Memory B cell (primary cell): ENCODE measurements around the gene ALPP.
A peak's percentile ranks its signal among the peaks of the same experiment; 100 is the strongest.
"Not testable (repeated sequence)": the region's sequence is repeated elsewhere in the genome, so short reads cannot be mapped to it uniquely, and the experiment has no call there.

ENCODE experiments used
- ATAC-seq: fragments of 150-1000 bp; cut with Tn5 transposase; 2 replicates; pipeline ENCODE4 v1.10.0; 2021; ENCODE audit warnings: low read depth, mild to moderate bottlenecking, moderate library complexity
- DNase-seq, 2 donors: peaks; one replicate each; pipeline ENCODE4 v3.0.0; 2022; ENCODE audit warnings: low spot score in 2 of 2
- H3K27ac Mint-ChIP-seq: one replicate; pipeline ENCODE4 v1.8.0; 2022; ENCODE audit warnings: mild to moderate bottlenecking, moderate library complexity, mixed read lengths
- H3K27me3 Mint-ChIP-seq: one replicate; pipeline ENCODE4 v1.8.0; 2022; ENCODE audit warnings: mixed read lengths
- H3K36me3 Mint-ChIP-seq: one replicate; pipeline ENCODE4 v1.8.0; 2022; ENCODE audit warnings: mild to moderate bottlenecking, mixed read lengths
- H3K4me1 Mint-ChIP-seq: one replicate; pipeline ENCODE4 v1.8.0; 2022; ENCODE audit warnings: mixed read lengths
- H3K4me3 Mint-ChIP-seq: one replicate; pipeline ENCODE4 v1.8.0; 2022; ENCODE audit warnings: mild to moderate bottlenecking, moderate library complexity, mixed read lengths
- H3K9me3 Mint-ChIP-seq: one replicate; pipeline ENCODE4 v1.8.0; 2022; ENCODE audit warnings: mixed read lengths

Gene ALPP

DNA sequence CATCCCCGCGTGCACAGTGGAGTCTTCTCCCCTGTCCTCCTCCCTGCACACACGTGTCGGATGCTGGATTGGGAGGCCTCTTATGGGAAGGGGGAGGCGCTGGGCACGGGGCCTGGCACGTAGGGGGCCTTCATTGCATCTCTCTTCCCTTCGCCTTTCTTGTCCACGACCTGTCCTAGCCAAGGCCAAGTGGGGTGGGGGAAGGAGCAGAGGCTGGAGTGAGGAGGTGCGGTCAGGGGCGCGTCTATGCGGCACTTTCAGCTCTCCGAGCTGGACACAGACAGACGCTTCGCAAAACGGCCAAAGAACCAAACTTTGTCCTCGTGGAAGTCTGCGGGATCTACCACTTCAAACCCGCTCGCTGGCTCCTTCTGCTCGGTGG lies 41.5 kb downstream of the ALPP start:
- Mint-ChIP-seq H3K27me3 (peaks cover 21% of the 10 kb centered on the region), H3K4me1 (peaks cover 8% of the 10 kb centered on the region), H3K27ac (no peak overlapping the region), H3K4me3 (peak overlapping the region; percentile 44), H3K9me3 (peaks cover 3% of the 10 kb centered on the region), H3K36me3 (no peaks in the 10 kb centered on the region)
- DNase-seq (no peak), ATAC-seq (no peak)

DNA sequence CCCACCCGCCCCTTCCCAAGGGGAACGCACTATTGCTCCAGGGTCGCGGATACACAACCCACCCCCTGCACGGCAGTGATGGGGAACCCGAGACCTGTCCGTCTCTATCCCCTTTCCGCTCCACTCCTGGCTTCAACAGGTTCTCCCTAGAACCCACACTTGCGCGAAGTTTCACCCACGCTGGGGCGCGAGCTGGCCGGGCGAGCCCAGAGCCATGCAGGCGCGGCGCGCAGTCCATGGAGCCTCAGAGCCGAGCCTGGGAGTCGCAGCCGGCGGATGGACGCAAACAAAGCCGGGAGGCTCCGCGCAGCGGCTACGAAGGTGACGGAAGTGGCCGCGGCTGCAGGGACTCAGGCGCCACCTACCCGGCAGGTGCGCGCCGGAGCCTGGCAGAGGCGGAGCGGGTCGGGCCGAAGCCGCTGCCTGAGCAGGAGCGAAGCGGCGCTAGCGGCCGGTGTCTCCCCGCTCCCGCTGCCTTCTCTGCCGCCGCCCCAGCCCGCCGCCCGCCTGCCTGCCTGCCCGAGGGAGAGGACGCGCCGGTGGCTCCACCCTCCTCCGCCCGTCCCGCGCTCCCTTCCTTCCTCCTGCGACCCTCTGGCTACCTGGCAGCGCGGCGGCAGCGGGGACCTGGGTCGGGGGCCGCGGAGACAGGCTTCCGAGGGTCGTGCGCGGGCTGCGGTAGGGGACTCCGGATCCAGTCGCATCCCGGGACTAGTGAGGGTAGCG lies 42.1 kb downstream of the ALPP start:
- Mint-ChIP-seq H3K27ac (no peak overlapping the region), H3K4me1 (peaks cover 8% of the 10 kb centered on the region), H3K4me3 (peak overlapping the region; percentile 27), H3K27me3 (peaks cover 21% of the 10 kb centered on the region), H3K36me3 (no peaks in the 10 kb centered on the region), H3K9me3 (peaks cover 3% of the 10 kb centered on the region)
- DNase-seq = no peak
- no peak for ATAC-seq

DNA sequence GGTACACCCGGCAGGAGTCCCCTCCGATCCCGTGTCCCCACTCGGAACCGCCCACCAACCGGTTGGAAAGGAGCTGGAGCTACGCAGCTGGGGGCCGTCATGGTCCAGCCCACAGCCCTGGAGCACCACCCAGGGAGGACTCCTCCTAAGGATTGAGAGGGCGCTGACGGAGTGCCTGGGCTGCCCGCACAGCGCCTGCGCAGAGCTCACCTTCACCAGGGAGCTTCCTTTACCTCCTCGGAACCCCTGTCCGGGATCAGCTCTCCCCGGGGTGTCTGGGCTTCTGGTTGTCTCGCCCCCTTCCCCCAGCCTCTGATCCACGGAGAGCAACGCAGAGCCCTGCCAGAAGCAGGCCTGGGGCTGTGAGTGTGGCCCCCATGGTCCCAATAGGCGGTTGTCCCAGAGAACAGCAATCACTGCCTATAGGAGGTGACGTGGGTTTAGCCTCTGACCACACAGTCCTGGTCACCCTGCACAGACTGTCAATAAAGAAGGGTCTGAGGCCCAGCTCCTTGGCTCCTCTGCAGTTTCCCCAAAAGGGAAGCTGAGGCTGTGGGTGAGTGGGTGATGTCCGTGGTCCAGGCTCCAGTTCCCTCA lies 42.7 kb downstream of the ALPP start:
- DNase-seq (no peak), ATAC-seq (no peak)
- Mint-ChIP-seq H3K9me3 (peaks cover 3% of the 10 kb centered on the region), H3K27ac (no peak overlapping the region), H3K4me1 (peaks cover 8% of the 10 kb centered on the region), H3K4me3 (no peak overlapping the region), H3K36me3 (no peaks in the 10 kb centered on the region), H3K27me3 (peaks cover 21% of the 10 kb centered on the region)

DNA sequence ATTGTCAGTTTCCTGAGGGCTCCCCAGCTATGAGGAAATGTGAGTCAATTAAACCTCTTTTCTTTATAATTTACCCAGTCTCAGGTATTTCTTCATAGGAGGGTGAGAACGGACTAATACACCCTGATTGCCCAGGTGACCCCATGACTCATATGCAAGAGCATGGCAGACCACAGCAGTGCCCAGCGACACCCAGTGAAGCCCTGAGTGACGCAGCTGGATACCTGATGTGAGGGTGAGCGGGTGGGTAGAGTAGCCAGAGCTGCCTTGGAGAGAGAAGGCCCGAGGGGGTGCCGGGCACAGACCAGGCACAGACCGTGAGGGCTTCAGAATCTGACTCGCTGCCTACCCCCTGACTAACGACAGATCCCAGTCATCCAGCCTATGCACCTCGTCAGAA lies 43.5 kb downstream of the ALPP start:
- DNase-seq (no peak), ATAC-seq (no peak)
- H3K27me3 Mint-ChIP-seq = peaks cover 19% of the 10 kb centered on the region
- peaks cover 3% of the 10 kb centered on the region for H3K9me3 Mint-ChIP-seq
- H3K4me3 Mint-ChIP-seq = peak overlapping the region; percentile 47
- H3K27ac Mint-ChIP-seq = no peak overlapping the region
- H3K4me1 Mint-ChIP-seq = peaks cover 8% of the 10 kb centered on the region
- no peaks in the 10 kb centered on the region for H3K36me3 Mint-ChIP-seq

DNA sequence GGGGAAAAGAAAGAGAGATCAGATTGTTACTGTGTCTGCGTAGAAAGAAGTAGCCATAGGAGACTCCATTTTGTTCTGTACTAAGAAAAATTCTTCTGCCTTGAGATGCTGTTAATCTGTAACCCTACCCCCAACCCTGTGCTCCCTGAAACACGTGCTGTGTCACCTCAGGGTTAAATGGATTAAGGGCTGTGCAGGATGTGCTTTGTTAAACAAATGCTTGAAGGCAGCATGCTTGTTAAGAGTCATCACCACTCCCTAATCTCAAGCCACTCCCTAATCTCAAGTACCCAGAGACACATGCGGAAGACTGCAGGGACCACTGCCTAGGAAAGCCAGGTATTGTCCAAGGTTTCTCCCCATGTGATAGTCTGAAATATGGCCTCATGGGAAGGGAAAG lies 44.4 kb downstream of the ALPP start:
- not testable (repeated sequence) for H3K27ac Mint-ChIP-seq, DNase-seq, ATAC-seq, H3K36me3 Mint-ChIP-seq, H3K4me3 Mint-ChIP-seq, H3K9me3 Mint-ChIP-seq, H3K4me1 Mint-ChIP-seq
- peaks cover 19% of the 10 kb centered on the region for H3K27me3 Mint-ChIP-seq

DNA sequence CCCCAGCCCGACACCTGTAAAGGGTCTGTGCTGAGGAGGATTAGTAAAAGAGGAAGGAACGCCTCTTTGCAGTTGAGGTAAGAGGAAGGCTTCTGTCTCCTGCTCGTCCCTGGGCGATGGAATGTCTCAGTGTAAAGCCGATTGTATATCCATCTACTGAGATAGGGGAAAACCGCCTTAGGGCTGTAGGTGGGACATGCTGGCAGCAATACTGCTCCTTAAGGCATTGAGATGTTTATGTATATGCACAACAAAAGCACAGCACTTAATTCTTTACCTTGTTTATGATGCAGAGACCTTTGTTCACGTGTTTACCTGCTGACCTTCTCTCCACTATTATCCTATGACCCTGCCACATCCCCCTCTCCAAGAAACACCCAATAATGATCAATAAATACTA lies 44.9 kb downstream of the ALPP start:
- H3K36me3 Mint-ChIP-seq, H3K27ac Mint-ChIP-seq, H3K4me1 Mint-ChIP-seq, DNase-seq, H3K4me3 Mint-ChIP-seq, ATAC-seq, H3K9me3 Mint-ChIP-seq: not testable (repeated sequence)
- peaks cover 15% of the 10 kb centered on the region for H3K27me3 Mint-ChIP-seq

DNA sequence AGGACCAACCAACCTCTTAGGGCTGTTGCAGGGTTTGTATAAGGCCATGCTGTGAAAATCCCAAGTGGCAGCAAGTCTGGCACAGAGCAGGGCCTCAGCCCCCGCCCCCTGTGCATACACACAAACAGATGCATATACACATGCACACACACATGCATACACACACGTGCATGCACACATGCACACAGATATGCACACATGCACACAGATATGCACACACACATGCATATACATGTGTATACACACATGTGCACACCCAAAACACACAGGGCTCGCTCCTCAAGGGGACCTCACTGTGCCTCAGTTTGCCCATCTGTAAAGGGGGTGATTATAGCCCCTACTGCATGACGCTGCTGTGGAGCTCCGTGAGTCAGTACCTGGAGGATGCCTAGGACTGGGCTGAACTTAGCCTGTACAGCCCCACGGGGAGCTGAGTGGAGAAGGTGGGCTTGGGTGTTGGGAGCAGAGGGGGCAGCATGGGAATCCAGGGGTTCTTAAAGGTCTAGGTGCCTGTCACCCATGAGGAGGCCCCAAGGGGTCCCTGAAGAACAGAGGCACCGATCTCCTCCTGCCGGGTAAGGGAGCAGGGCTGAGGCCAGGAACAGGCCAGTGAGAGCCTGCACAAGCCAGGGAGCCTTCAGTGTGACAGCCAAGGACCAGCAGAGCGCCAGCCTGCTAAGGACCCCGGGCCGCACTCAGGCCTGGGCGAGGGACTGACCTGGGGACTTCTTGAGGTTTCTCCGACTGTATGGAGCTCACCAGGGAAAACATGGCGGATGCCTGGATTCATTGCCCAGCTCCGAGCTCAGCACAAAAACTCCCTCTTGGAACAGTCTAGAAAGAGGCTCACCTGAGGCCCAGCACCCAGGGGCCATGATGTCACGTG lies 53.4 kb downstream of the ALPP start:
- Mint-ChIP-seq H3K36me3 (no peaks in the 10 kb centered on the region), H3K9me3 (no peaks in the 10 kb centered on the region), H3K27ac (no peak overlapping the region), H3K27me3 (no peaks in the 10 kb centered on the region), H3K4me1 (no peaks in the 10 kb centered on the region), H3K4me3 (no peak overlapping the region)
- no peak for DNase-seq
- ATAC-seq = no peak
